B cell (primary cell): Measurements from ENCODE around the gene AMPD2.

Experiments
- EZH2 ChIP-seq: IDR thresholded peaks from 2 replicates; pipeline ENCODE4 v1.6.1; 2012; ENCODE audit warnings: borderline replicate concordance, low read depth, mild to moderate bottlenecking, moderate library complexity, low read length; ENCODE audit not compliant: insufficient read depth, poor library complexity, severe bottlenecking
- TF ChIP-seq, protein P1 (sequence below): fragments of 200-600 bp; IDR thresholded peaks from one replicate; pipeline ENCODE4 v1.8.0; 2022; ENCODE audit warnings: antibody characterized with exemption, mild to moderate bottlenecking

- TF ChIP-seq, protein P1, sequence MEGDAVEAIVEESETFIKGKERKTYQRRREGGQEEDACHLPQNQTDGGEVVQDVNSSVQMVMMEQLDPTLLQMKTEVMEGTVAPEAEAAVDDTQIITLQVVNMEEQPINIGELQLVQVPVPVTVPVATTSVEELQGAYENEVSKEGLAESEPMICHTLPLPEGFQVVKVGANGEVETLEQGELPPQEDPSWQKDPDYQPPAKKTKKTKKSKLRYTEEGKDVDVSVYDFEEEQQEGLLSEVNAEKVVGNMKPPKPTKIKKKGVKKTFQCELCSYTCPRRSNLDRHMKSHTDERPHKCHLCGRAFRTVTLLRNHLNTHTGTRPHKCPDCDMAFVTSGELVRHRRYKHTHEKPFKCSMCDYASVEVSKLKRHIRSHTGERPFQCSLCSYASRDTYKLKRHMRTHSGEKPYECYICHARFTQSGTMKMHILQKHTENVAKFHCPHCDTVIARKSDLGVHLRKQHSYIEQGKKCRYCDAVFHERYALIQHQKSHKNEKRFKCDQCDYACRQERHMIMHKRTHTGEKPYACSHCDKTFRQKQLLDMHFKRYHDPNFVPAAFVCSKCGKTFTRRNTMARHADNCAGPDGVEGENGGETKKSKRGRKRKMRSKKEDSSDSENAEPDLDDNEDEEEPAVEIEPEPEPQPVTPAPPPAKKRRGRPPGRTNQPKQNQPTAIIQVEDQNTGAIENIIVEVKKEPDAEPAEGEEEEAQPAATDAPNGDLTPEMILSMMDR, result no peak
- TF ChIP-seq EZH2, result no peak
Measured at GRCh38 chr1:109620401-109620791, 759 bp downstream of the AMPD2 start.
